Effector CD4-positive, alpha-beta T cell (primary cell): Measurements from ENCODE around the gene FREM2.

ENCODE experiments used
- DNase-seq: peaks from one replicate; pipeline ENCODE4 v3.0.0-alpha.2; 2020

Gene FREM2

GRCh38 chr13:38849315-38849714 lies 162.4 kb downstream of the FREM2 start:
- no peak for DNase-seq

- no peak for DNase-seq
These were observed 164.2 kb downstream of the FREM2 start for GRCh38 chr13:38850868-38851626.

GRCh38 chr13:38854226-38854625 lies 167.3 kb downstream of the FREM2 start:
- no peak for DNase-seq

GRCh38 chr13:38856065-38856464 lies 169.2 kb downstream of the FREM2 start:
- no peak for DNase-seq

- DNase-seq = no peak
These were observed 175.6 kb downstream of the FREM2 start for GRCh38 chr13:38862443-38862842.

GRCh38 chr13:38863536-38863935 lies 176.7 kb downstream of the FREM2 start:
- DNase-seq = no peak

GRCh38 chr13:38866649-38867048 lies 179.8 kb downstream of the FREM2 start:
- DNase-seq = no peak

- DNase-seq = no peak
These were observed 181.5 kb downstream of the FREM2 start for GRCh38 chr13:38868399-38868798.

GRCh38 chr13:38868870-38869269 lies 182.0 kb downstream of the FREM2 start:
- DNase-seq = no peak

GRCh38 chr13:38871275-38871674 lies 184.4 kb downstream of the FREM2 start:
- no peak for DNase-seq

- DNase-seq = no peak
These were observed 185.8 kb downstream of the FREM2 start for GRCh38 chr13:38872693-38873092.

GRCh38 chr13:38875186-38875875 lies 188.5 kb downstream of the FREM2 start:
- no peak for DNase-seq

- DNase-seq = no peak
These were observed 192.4 kb downstream of the FREM2 start for GRCh38 chr13:38879278-38879677.

GRCh38 chr13:38879786-38880185 lies 192.9 kb downstream of the FREM2 start:
- DNase-seq = no peak

- no peak for DNase-seq
These were observed 193.5 kb downstream of the FREM2 start for GRCh38 chr13:38880397-38880796.

- DNase-seq = no peak
These were observed 196.9 kb downstream of the FREM2 start for GRCh38 chr13:38883783-38884182.

- no peak for DNase-seq
These were observed 201.4 kb downstream of the FREM2 start for GRCh38 chr13:38888309-38888708.

GRCh38 chr13:38895075-38895474 lies 208.2 kb downstream of the FREM2 start:
- no peak for DNase-seq

GRCh38 chr13:38897521-38897920 lies 210.6 kb downstream of the FREM2 start:
- DNase-seq = no peak

GRCh38 chr13:38898481-38898880 lies 211.6 kb downstream of the FREM2 start:
- DNase-seq = no peak

- no peak for DNase-seq
These were observed 212.7 kb downstream of the FREM2 start for GRCh38 chr13:38899571-38899970.

- no peak for DNase-seq
These were observed 213.3 kb downstream of the FREM2 start for GRCh38 chr13:38900188-38900587.

- no peak for DNase-seq
These were observed 215.7 kb downstream of the FREM2 start for GRCh38 chr13:38902551-38902950.

GRCh38 chr13:38905081-38905480 lies 218.2 kb downstream of the FREM2 start:
- DNase-seq = no peak

GRCh38 chr13:38905861-38906260 lies 219.0 kb downstream of the FREM2 start:
- no peak for DNase-seq
